HEK293 (cell line): ENCODE data around the gene S100A4.

Experiments used
- CTCF ChIA-PET: fragments of 350-600 bp; formaldehyde crosslinking; extraction: SDS; loops from one replicate; lab custom pipeline; 2021; ENCODE audit warnings: antibody characterized with exemption; lab: Yijun Ruan, JAX
- POLR2A ChIA-PET: fragments of 300-600 bp; formaldehyde crosslinking; extraction: SDS; loops from one replicate; lab custom pipeline; 2020; ENCODE audit warnings: antibody characterized with exemption, inconsistent platforms; lab: Yijun Ruan, JAX
- H3K27ac ChIP-seq: fragments of 200-500 bp; sonication (Bioruptor generic); 2 replicates; pipeline ENCODE4 v1.5.1; 2014; ENCODE audit warnings: low read depth, low read length, control low read depth, inconsistent platforms; ENCODE audit errors: extremely low read depth
- H3K36me3 ChIP-seq, 2 experiments: fragments of 200-500 bp in 1 of 2; sonication (Bioruptor generic) in 1 of 2; 1 replicate in 1 of 2; 2 replicates in 1 of 2; pipeline ENCODE4 v1.5.1; 2014 to 2017; ENCODE audit warnings: inconsistent platforms in 2 of 2, low read length in 2 of 2; ENCODE audit not compliant: control insufficient read depth in 2 of 2, insufficient read depth in 1 of 2
- H3K4me1 ChIP-seq: fragments of 200-500 bp; sonication (Bioruptor generic); 2 replicates; pipeline ENCODE4 v1.5.1; 2014; ENCODE audit warnings: mild to moderate bottlenecking, low read length, inconsistent platforms; ENCODE audit not compliant: control insufficient read depth, insufficient read depth
- H3K4me3 ChIP-seq: 2 replicates; pipeline ENCODE4 v1.5.1; 2011; ENCODE audit warnings: low read depth, mild to moderate bottlenecking, control low read depth, low read length, moderate library complexity
- H3K9me3 ChIP-seq: fragments of 200-500 bp; sonication (Bioruptor generic); 2 replicates; pipeline ENCODE4 v1.5.1; 2014; ENCODE audit warnings: low read depth, low read length, inconsistent platforms; ENCODE audit not compliant: control insufficient read depth, insufficient read depth
- KLF1 ChIP-seq: fragments of 450-650 bp; formaldehyde crosslinking; IDR thresholded peaks from 2 replicates; pipeline ENCODE4 v1.5.1; 2016; ENCODE audit warnings: missing biosample characterization, missing genetic modification characterization
- KLF10 ChIP-seq: fragments of 450-650 bp; IDR thresholded peaks from 2 replicates; pipeline ENCODE4 v1.5.1; 2018; ENCODE audit warnings: missing biosample characterization, mild to moderate bottlenecking, missing genetic modification characterization
- KLF17 ChIP-seq: fragments of 450-650 bp; formaldehyde crosslinking; IDR thresholded peaks from 2 replicates; pipeline ENCODE4 v1.5.1; 2016; ENCODE audit warnings: missing biosample characterization, missing genetic modification characterization
- KLF7 ChIP-seq: fragments of 450-650 bp; formaldehyde crosslinking; IDR thresholded peaks from 2 replicates; pipeline ENCODE4 v1.5.1; 2016; ENCODE audit warnings: missing biosample characterization, missing genetic modification characterization, borderline replicate concordance
- KLF9 ChIP-seq: fragments of 450-650 bp; formaldehyde crosslinking; IDR thresholded peaks from 2 replicates; pipeline ENCODE4 v1.5.1; 2016; ENCODE audit warnings: missing biosample characterization, missing genetic modification characterization, low read depth
- ZBTB44 ChIP-seq: fragments of 450-650 bp; IDR thresholded peaks from 2 replicates; pipeline ENCODE4 v1.5.1; 2018; ENCODE audit warnings: missing biosample characterization, mild to moderate bottlenecking, missing genetic modification characterization
- ZEB2 ChIP-seq: fragments of 450-650 bp; formaldehyde crosslinking; IDR thresholded peaks from 2 replicates; pipeline ENCODE4 v1.5.1; 2016; ENCODE audit warnings: missing biosample characterization, missing genetic modification characterization
- ZNF184 ChIP-seq: fragments of 450-650 bp; IDR thresholded peaks from 2 replicates; pipeline ENCODE4 v1.5.1; 2018; ENCODE audit warnings: missing biosample characterization, mild to moderate bottlenecking, missing genetic modification characterization
- ZNF223 ChIP-seq: fragments of 450-650 bp; formaldehyde crosslinking; IDR thresholded peaks from 2 replicates; pipeline ENCODE4 v1.5.1; 2016; ENCODE audit warnings: missing biosample characterization, missing genetic modification characterization
- ZNF24 ChIP-seq: fragments of 450-650 bp; formaldehyde crosslinking; IDR thresholded peaks from 2 replicates; pipeline ENCODE4 v1.5.1; 2016; ENCODE audit warnings: missing biosample characterization, missing genetic modification characterization
- ZNF274 ChIP-seq, 2 experiments: fragments of 200-500 bp in 1 of 2; fragments of 450-650 bp in 1 of 2; sonication (Bioruptor generic) in 1 of 2; formaldehyde crosslinking in 1 of 2; IDR thresholded peaks; 2 replicates each; pipeline versions ENCODE4 v1.5.1 to v1.6.1; 2014 to 2016; ENCODE audit warnings: borderline replicate concordance in 1 of 2, inconsistent platforms in 1 of 2, low read length in 1 of 2, missing biosample characterization in 1 of 2, missing genetic modification characterization in 1 of 2
- ZNF341 ChIP-seq: fragments of 450-650 bp; formaldehyde crosslinking; IDR thresholded peaks from 2 replicates; pipeline ENCODE4; 2016; ENCODE audit warnings: low read depth, missing biosample characterization, missing genetic modification characterization
- ZNF362 ChIP-seq: fragments of 450-650 bp; formaldehyde crosslinking; IDR thresholded peaks from 2 replicates; pipeline ENCODE4 v1.5.1; 2016; ENCODE audit warnings: missing biosample characterization, missing genetic modification characterization
- ZNF501 ChIP-seq: fragments of 450-650 bp; formaldehyde crosslinking; IDR thresholded peaks from 2 replicates; pipeline ENCODE4 v1.5.1; 2016; ENCODE audit warnings: missing biosample characterization, missing genetic modification characterization
- ZNF561 ChIP-seq: fragments of 450-650 bp; IDR thresholded peaks from 2 replicates; pipeline ENCODE4 v1.5.1; 2018; ENCODE audit warnings: missing biosample characterization, missing genetic modification characterization, borderline replicate concordance
- ZNF600 ChIP-seq: fragments of 450-650 bp; formaldehyde crosslinking; IDR thresholded peaks from 2 replicates; pipeline ENCODE4 v1.5.1; 2016; ENCODE audit warnings: missing biosample characterization, missing genetic modification characterization
- ZNF629 ChIP-seq: fragments of 450-650 bp; formaldehyde crosslinking; IDR thresholded peaks from 2 replicates; pipeline ENCODE4 v1.5.1; 2017; ENCODE audit warnings: missing biosample characterization, missing genetic modification characterization
- ZNF645 ChIP-seq: fragments of 450-650 bp; formaldehyde crosslinking; IDR thresholded peaks from 2 replicates; pipeline ENCODE4; 2016; ENCODE audit warnings: missing biosample characterization, missing genetic modification characterization
- ZNF654 ChIP-seq: fragments of 450-650 bp; formaldehyde crosslinking; IDR thresholded peaks from 2 replicates; pipeline ENCODE4 v1.5.1; 2016; ENCODE audit warnings: low read depth, missing biosample characterization, missing genetic modification characterization
- ZNF664 ChIP-seq: fragments of 450-650 bp; formaldehyde crosslinking; IDR thresholded peaks from 2 replicates; pipeline ENCODE4 v1.5.1; 2016; ENCODE audit warnings: missing biosample characterization, missing genetic modification characterization
- ZNF843 ChIP-seq: fragments of 450-650 bp; formaldehyde crosslinking; IDR thresholded peaks from 2 replicates; pipeline ENCODE4 v1.5.1; 2016; ENCODE audit warnings: missing biosample characterization, missing genetic modification characterization
- ZSCAN23 ChIP-seq: fragments of 450-650 bp; formaldehyde crosslinking; IDR thresholded peaks from 2 replicates; pipeline ENCODE4 v1.5.1; 2016; ENCODE audit warnings: missing biosample characterization, missing genetic modification characterization
- ZSCAN30 ChIP-seq: fragments of 450-650 bp; IDR thresholded peaks from 2 replicates; pipeline ENCODE4 v1.5.1; 2018; ENCODE audit warnings: missing biosample characterization, mild to moderate bottlenecking, missing genetic modification characterization, moderate library complexity
- ZXDB ChIP-seq: fragments of 450-650 bp; formaldehyde crosslinking; IDR thresholded peaks from 2 replicates; pipeline ENCODE4 v1.5.1; 2016; ENCODE audit warnings: missing biosample characterization, missing genetic modification characterization
- TF ChIP-seq, protein P1 (sequence below): fragments of 450-650 bp; formaldehyde crosslinking; IDR thresholded peaks from 2 replicates; pipeline ENCODE4 v1.5.1; 2016; ENCODE audit warnings: missing biosample characterization, missing genetic modification characterization
- TF ChIP-seq, protein P2 (sequence below): sonication (generic); formaldehyde crosslinking; IDR thresholded peaks from 2 replicates; pipeline ENCODE4 v1.8.1; 2022; ENCODE audit warnings: mild to moderate bottlenecking, moderate library complexity, missing genetic modification reagents
- TF ChIP-seq, protein P3 (sequence below): fragments of 450-650 bp; formaldehyde crosslinking; IDR thresholded peaks from 2 replicates; pipeline ENCODE4 v1.5.1; 2016; ENCODE audit warnings: missing biosample characterization, missing genetic modification characterization

Gene S100A4

GRCh38 chr1:153545067-153546055 is at the start of gene S100A4 (continued):
- TF ChIP-seq ZNF362 (tag by site-specific recombination) = peak; percentile 77
- peak; percentile 44; the same call in 1 of the 2 replicates for TF ChIP-seq KLF10 (tag by site-specific recombination)
- TF ChIP-seq ZNF341 (tag by site-specific recombination) = peak; percentile 83
- TF ChIP-seq ZNF223 = no peak
- TF ChIP-seq ZBTB44 (tag by site-specific recombination) = peak; percentile 72
- peak; percentile 93 for TF ChIP-seq KLF9 (tag by site-specific recombination)
- peak; percentile 98 for TF ChIP-seq KLF7 (tag by site-specific recombination)
- peak; percentile 31; the same call in 1 of the 2 replicates for TF ChIP-seq ZEB2 (tag by site-specific recombination)
- TF ChIP-seq ZNF184 (tag by site-specific recombination) = no peak
- TF ChIP-seq ZSCAN30 (tag by site-specific recombination) = peak; percentile 95
- peak; percentile 62; the same call in 1 of the 2 replicates for TF ChIP-seq ZXDB (tag by site-specific recombination)
- TF ChIP-seq, all 188 proteins: peak for 29

DNA sequence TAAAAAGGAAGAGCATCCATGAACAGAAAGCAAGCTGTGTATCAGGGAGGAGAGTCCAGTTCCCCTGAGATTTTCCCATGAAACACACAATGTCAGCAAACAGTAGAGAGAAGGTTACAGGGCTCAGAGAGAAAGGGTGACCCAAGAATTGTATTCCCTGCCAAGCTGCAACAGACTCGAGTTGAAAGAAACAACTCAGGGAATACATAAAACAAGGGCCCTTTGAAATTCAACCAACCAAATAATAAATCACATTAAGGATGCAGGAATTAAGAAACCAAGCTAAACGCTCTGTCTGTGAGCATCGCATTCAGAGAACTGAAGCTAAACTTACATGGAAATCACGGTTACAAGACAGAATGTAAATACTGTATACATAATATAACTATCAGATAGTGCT is 47.1 kb upstream of the S100A4 start:
- ChIA-PET CTCF (interaction anchor here (0.6 to 1.2 kb wide), 7 partner anchors 10 to 84 kb away, joined by 3 to 6 read pairs (median 4); partner anchors contain the start of gene S100A13), POLR2A (interaction anchor here (0.7 kb wide), 1 partner anchor 48 kb away, joined by 3 read pairs; no protein-coding TSS in a partner anchor)
- H3K27ac ChIP-seq = no peak overlapping the region
- no peaks in the 10 kb centered on the region for H3K4me1 ChIP-seq
- H3K4me3 ChIP-seq = no peak overlapping the region
- TF ChIP-seq ZNF843 (tag by site-specific recombination) (no peak), KLF1 (tag by site-specific recombination) (no peak), ZNF600 (tag by site-specific recombination) (no peak), ZNF664 (tag by site-specific recombination) (no peak), ZNF501 (no peak), ZNF274 (IDR thresholded peaks at IDR 0.05; ENCODE audit: low read length) (no peak), ZNF274 (tag by site-specific recombination; IDR thresholded peaks at IDR 0.05; ENCODE audit: borderline replicate concordance) (no peak), KLF17 (tag by site-specific recombination) (no peak), ZNF561 (no peak), ZNF24 (no peak), ZNF629 (tag by site-specific recombination) (no peak), ZSCAN23 (tag by site-specific recombination) (no peak), ZNF654 (tag by site-specific recombination) (no peak), ZNF645 (no peak)
- TF ChIP-seq, protein P1, sequence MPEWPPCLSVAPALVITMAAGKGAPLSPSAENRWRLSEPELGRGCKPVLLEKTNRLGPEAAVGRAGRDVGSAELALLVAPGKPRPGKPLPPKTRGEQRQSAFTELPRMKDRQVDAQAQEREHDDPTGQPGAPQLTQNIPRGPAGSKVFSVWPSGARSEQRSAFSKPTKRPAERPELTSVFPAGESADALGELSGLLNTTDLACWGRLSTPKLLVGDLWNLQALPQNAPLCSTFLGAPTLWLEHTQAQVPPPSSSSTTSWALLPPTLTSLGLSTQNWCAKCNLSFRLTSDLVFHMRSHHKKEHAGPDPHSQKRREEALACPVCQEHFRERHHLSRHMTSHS (tag by site-specific recombination) = no peak
- TF ChIP-seq, protein P2, sequence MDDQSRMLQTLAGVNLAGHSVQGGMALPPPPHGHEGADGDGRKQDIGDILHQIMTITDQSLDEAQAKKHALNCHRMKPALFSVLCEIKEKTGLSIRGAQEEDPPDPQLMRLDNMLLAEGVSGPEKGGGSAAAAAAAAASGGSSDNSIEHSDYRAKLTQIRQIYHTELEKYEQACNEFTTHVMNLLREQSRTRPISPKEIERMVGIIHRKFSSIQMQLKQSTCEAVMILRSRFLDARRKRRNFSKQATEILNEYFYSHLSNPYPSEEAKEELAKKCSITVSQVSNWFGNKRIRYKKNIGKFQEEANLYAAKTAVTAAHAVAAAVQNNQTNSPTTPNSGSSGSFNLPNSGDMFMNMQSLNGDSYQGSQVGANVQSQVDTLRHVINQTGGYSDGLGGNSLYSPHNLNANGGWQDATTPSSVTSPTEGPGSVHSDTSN (CRISPR knock-in tag) = no peak
- TF ChIP-seq, protein P3, sequence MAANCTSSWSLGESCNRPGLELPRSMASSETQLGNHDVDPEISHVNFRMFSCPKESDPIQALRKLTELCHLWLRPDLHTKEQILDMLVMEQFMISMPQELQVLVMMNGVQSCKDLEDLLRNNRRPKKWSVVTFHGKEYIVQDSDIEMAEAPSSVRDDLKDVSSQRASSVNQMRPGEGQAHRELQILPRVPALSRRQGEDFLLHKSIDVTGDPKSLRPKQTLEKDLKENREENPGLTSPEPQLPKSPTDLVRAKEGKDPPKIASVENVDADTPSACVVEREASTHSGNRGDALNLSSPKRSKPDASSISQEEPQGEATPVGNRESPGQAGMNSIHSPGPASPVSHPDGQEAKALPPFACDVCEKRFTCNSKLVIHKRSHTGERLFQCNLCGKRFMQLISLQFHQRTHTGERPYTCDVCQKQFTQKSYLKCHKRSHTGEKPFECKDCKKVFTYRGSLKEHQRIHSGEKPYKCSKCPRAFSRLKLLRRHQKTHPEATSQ (tag by site-specific recombination) = no peak
- no peaks in the 10 kb centered on the region for H3K36me3 ChIP-seq
- H3K9me3 ChIP-seq = no peaks in the 10 kb centered on the region
